Mesenteric fat pad (tissue), 1 donor: ENCODE results near the gene IFT80. TPM values are rescaled to one million over a fixed set of nuclear protein-coding genes. Genes with fewer than 3 reads are reported as not detected.
"Not testable (repeated sequence)": the region's sequence is repeated elsewhere in the genome, so short reads cannot be mapped to it uniquely, and the experiment has no call there.

Source experiments
- DNase-seq: peaks from one replicate; pipeline ENCODE4 v3.0.0-alpha.2; 2020; ENCODE audit warnings: low spot score
- total RNA-seq: library from RNA; stranded (reverse); fragmentation: NEBNext Ultra II Directional; extraction: Animal tissue kit (Norgen Biotek cat#: 25700); gene quantifications from one replicate; pipeline ENCODE4 v1.2.1, GENCODE V29; 2021
- donor health status: DM: yes; HTN: yes; CAD: no.

The IFT80 gene
- total RNA-seq, 1 donor from 2014 or later = 11.1 TPM

DNA sequence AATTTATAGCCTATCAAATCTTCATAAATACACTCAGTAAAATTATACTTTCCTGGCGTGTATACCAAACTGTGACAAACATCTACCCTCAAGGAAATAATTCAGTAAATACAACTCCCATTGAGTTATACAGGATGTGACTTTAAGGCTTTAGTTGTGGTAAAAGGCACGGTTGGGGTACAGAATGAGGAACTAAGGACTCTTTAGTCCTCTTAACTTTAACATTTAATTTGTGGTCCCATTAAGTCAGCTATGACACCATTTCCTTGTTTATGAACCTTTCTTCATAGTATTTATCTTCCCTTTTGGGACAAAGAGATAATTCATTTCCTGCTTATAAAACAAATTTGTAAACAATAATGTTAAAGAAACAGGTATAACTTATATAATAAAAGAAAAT, 30.2 kb downstream of the IFT80 start:
- no peak for DNase-seq

DNA sequence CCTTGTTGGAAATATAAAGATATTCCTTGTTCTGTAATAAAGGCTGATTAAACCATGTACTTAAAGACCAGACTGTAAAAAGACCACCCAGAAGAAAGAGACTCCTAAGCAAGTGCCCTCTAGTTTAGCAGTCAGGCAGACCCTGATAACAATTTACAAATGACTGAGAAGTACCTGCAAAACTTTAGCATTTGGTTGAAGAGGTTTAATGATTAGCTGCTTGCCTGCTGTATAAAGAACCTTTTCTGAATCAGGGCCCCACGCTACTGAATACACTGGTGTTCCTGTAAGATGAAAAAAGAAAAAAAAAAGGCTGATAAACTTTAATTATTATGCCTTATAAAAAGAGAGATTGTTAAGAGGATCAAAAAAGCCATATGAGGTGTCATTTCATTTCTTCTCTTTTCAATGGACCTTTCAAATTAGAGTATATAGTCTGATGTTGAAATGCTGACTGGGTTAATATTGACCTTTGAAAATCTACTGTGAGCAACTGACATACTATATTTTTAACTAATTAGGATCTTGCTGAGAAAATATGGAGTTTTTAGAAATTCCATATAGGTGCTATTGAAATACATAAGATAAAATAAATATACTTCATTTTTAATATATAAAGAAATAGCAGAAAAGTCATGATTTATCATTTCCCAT, 33.0 kb downstream of the IFT80 start:
- no peak for DNase-seq

DNA sequence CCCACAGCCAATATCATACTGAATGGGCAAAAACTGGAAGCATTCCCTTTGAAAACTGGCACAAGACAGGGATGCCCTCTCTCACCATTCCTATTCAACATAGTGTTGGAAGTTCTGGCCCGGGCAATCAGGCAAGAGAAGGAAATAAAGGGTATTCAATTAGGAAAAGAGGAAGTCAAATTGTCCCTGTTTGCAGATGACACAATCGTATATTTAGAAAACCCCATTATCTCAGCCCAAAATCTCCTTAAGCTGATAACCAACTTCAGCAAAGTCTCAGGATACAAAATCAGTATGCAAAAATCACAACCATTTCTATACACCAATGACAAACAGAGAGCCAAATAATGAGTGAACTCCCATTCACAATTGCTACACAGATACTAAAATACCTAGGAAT, 36.1 kb downstream of the IFT80 start:
- not testable (repeated sequence) for DNase-seq

DNA sequence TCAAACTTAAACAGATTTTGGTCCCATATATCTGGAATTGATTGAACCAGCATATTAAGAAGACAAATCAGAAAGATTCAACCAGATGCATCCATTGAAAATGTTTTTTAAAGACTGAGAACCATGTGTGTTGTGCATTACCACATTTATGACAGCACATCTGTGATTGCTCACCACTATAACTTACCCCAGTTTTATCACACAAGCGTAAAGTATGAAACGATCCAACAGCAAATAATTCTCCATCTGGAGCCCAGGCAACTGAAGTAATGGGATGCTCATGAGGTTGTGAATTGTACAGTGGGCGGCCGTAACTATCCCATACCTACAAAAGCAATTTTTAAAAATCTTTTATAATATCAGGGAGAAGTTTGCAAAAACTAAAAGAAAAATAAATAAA, 43.2 kb downstream of the IFT80 start:
- DNase-seq = no peak

DNA sequence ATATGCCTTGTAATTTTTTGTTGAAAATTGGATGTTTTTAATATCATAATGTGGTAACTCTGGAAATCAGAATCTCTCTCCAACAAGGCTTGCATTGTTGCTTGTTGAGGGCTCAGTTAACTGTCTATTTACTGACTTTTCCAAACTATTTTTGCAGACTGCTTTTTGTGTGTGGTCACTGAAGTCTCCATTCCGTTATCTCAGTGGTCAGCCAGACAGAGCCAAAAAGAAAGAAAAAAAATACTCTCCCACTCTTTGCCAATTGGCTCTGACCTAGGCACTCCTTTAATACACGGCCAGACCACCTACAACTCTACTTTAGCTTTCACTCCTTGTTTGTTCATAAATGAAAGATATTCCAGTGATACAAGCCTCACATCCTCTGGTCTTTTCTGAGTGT, 52.5 kb downstream of the IFT80 start:
- DNase-seq = no peak

DNA sequence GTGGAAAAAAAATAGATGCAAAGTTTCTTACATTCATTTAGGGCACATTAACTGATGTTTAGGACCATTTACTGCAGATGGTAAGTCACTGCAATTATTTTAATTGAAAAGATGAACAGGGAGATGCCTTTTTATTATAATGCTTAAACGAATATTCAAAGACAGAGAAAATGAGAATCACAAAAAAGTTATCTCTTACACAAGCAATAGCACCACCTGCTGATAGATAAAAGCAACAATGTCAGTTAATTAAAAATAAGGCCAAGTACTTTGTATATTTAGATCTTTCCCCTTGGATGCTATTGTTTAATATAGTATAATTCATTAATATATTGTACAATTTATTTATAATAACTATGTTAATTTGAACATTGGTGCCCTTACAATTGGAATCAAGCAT, 55.9 kb downstream of the IFT80 start:
- DNase-seq = no peak

DNA sequence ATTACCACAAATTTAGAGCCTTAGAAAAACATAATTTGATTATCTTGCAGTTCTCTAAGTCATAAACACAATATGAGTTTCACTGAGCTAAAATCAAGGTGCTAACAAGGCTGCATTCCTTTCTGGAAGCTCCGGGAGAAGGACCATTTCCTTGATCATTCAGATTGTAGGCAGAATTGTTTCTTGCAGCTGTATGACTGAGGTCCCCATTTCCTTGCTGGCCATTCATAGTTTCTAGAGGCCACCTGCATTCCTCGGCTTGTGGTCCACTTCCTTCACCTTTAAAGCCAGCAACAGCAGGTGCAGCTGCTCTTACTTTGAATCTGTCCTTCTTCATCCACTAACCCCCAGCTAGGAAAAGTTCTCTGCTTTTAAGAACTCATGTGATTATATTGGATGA, 58.7 kb downstream of the IFT80 start:
- DNase-seq = no peak

DNA sequence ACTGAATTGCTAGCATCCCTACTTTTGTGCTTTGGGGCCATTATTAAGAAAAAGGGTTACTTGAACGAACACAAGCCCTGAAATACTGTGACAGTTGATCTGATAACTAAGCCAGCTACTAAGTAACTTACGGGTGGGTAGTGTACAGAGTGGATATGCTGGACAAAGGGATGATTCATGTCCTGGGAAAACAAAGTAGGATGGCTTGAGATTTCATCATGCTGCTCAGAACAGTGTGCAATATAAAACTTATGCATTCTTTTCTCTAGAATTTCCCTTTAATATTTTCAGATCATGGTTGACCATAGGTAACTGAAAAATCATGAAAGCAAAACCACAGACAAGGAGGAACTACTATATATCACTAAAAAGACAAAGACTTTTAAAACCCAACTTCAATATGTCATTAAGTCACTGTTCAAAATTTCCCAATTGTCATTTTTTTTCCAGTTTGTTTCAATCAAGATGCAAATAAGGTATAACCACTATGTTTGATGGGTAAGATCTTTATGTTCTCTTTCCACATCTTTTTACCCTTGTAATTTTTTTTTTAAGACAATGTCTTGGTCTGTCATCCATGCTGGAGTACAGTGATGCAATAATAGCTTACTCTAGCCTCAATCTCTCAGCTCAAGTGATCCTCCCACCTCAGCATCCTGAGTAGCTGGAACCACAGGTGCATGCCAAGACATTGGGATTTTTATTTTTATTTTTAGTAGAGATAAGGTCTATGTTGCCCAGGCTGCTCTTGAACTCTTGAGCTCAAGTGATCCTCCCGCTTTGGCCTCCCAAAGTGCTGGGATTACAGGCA, 67.7 kb downstream of the IFT80 start:
- DNase-seq = no peak

DNA sequence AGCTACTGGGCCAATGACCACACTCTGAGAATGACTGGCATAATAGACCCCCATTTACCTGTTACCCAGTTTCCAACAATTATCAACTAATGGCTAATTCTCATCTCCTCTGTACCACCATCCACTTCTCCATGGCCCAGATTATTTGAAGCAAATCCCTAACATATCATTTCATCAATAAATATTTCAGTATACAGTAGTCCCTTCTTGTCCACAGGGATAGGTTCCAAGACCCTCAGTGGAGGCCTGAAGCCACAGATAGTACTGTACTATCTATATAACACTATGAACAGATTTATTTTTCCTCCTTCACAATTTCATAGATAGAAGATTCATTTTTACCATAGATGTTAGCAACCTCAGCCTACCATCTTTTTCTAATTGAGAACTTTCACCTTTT, 68.3 kb downstream of the IFT80 start:
- no peak for DNase-seq

DNA sequence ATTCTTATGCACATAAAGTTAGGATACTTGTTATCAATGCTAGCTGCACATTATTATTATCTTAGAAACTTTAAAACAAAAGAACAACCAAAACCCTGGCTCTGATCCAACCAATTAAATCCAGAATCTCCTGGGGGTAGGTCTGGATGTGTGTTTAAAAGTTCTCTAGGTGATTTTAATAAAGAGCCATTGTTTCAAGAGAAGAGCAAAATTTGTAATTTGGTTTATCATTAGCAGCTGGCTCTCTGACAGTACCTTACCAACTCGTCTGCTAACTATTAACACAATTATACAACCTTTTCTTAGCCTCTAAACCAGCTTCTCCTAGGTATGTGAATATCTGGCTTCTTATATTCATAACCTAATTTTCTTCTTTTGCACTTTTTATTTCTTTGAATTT, 68.9 kb downstream of the IFT80 start:
- DNase-seq = no peak

DNA sequence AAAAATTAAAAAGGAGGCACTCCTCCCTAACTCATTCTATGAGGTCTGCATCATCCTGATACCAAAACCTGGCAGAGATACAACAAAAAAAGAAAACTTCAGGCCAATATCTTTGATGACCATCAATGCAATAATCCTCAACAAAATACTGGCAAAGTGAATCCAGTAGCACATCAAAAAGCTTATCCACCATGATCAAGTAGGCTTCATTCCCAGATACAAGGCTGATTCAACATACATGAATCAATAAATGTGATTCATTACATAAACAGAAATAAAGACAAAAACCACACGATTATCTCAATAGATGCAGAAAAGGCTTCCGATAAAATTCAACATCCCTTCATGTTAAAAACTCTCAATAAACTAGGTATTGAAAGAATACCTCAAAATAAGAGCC, 72.7 kb downstream of the IFT80 start:
- DNase-seq = not testable (repeated sequence)

DNA sequence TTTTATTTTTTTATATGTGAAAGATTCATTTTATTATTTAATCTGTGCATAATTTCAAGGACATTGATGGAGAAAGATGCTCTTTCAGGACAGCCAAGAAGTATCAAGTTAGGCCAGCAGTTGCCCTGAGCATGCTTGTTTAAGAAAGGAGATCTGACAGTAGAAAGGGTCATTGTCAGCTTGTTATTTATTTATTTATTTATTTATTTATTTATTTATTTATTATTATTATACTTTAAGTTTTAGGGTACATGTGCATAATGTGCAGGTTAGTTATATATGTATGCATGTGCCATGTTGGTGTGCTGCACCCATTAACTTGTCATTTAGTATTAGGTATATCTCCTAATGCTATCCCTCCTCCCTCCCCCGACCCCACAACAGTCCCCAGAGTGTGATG, 77.2 kb downstream of the IFT80 start:
- DNase-seq = not testable (repeated sequence)

DNA sequence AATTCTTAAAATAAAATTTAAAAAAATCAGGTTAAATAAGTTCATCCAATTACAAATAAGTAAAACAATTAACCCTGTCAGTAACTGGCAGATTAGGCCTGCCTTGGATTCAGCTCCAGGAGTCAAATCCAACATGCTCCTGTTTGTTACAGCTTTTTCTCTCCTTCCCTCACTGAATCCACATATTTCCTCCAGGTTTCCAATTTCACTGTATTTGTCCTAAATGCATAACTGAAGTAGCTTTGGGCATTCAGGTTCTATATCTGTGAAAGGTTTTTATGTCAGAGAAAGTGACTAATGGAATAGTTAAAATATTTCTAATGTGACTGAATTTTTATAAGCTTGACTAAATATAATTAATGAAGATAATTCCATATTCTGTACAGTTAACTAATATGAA, 79.7 kb downstream of the IFT80 start:
- no peak for DNase-seq

DNA sequence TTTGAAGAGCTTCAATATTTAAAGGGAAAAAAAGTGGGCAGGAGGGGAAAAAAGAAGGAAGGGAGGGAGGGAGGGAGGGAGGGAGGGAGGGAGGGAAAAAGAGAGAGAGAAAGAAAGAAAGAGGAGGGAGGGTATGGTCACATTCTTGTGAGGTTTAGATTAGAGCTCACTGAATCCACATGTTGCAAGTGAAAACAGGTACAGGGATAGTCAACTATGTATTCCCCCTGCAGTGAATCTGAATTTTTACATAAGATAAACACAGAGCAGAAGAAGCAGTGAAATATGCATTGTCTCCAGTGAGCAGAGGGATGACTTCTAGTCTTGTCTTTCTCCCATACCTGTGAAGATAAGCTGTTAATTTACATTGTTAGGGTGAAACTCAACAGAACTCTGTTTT, 84.0 kb downstream of the IFT80 start:
- no peak for DNase-seq

DNA sequence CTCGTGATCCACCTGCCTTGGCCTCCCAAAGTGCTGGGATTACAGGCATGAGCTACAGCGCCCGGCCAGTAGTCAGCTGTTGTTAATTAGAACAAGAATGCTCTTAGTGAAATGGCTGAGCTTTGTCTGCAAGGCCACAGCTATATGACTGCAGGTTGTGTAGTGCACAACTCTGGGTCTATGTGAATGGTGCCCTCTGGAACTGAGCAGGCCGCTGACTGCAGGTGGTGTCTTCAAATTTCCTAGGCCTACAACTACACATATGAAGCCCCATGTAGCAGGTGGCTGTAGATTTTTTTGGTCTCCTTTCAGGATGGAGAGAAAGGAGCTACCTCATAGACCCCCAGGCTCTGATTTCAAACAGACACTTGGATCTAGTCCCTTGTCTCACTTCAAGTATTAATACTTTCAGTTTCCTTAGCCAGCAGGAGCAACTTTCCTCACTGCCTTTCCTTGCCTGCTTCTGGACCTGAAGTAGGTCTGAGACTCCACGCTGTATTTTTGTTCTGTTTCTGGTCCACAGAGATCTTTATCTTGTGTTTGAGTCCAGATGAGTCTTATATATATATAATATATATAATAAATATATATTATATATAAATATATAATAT, 86.9 kb downstream of the IFT80 start:
- DNase-seq = no peak

DNA sequence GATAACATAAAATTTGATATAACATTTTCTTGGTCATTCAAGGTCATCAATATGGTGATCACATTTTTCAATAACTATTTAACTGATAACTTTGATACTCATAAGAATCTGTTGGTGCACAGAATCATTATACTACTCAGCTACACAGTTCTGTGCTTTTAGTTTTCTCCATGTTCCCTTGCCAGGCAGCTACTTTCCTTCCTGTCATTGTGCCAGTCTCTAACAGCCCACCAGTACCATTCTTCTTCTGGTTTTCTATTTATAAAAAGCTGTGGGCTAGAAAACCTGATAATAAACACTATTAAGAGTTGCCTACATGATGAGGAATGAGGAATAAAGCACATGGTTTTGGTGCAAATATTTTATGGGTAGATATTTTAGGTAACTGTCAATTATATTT, 96.2 kb downstream of the IFT80 start:
- DNase-seq = no peak

DNA sequence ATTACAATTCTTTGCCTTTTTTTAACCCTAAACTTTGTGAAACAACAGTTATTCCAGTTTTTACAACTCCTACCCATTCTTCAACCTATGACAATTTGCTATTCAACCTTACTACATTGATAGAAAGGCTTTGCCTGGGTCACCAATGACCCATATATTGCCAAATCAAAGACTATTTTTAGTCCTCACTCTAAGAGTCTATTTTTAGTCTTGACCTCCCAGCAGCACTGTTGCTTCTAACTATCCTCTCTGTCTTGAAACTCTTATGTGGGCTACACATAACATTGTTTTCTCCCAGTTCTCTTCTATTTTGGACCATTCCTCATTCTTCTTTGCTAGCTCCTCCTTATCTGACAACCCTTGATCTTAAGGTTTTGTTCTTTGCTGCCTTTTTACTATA, 102.4 kb downstream of the IFT80 start:
- DNase-seq = no peak

DNA sequence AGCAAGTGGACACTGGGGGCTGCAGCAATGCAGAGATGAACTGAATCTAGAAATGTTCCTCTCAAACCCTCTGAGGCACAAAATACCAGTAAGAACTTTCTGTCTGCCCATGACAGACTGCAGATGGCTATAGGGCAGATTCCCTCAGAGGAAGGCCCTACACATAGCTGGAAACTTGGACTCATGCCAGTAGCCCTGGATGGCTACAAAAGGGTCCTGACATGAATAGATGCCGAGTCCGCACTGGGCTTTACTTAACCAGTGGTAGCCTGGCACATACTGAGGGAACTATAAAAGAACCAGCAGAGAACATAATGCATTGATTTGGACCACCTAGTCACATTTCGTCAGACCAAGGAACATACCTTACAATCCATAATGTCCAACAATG, 107.1 kb downstream of the IFT80 start:
- no peak for DNase-seq

DNA sequence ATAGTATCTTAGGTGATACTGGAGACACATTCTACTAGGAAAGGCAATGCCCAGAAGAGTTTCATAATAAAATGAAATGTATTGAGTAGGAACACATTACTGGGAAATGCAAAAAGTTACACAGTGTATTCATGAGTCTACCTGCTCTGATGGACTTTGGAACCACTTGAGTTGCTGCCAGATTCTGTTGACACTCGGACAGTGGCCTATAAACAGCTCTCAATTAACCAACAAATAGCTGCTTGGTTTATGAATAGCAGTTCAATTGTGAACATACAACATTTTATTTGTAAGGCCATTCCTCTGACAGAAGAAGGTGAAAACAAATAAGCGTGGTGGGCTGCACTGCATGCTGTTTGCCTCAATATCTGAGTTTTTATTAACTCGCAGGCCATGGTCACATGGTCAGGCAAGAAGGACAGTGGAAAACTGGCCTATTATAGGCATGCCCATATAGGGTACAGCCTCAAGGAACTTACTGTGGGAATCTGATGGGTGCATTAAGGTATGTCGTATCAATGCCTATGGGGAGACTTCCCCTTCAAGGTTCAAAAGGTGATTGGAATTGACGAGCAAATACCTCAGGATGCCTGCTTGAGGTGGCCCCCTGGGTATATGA, 107.6 kb downstream of the IFT80 start:
- DNase-seq = no peak

DNA sequence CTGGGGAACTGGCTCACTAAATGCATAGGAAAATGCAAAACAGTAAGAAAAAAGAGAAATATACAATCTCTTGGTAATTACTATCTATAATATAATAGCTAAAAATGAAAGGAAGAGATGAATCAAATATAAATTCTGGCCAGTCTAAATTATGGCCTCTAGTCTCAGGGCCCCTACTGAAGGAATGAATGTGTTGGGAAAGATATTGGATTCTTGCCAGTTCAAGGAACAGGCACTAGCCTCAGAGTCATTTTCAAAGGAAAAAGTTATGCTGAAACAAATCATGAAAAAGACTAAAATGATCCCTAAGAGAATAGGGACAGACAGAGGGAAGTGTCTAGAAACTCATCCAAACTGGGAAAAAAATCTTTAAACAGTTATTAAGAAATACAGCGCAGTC, 111.4 kb downstream of the IFT80 start:
- no peak for DNase-seq

DNA sequence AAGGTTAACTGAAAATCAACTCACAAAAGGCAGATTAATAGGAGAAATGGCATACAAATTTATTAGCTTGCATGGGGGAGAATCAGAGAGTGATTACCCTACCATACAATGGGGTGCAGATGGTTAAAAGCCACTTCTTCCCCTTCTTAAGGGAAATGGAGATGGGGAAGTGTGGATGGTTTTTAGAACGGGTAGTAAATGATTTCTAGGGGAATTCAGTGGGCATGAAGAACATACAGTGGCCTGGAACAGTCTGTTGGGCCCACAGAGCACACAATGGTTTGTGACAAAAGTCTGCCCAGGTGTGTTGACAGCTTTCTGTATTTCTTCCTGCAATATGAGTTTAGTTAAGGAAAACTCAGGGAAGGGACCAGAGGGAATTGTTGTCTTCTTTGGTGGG, 112.8 kb downstream of the IFT80 start:
- DNase-seq = no peak

DNA sequence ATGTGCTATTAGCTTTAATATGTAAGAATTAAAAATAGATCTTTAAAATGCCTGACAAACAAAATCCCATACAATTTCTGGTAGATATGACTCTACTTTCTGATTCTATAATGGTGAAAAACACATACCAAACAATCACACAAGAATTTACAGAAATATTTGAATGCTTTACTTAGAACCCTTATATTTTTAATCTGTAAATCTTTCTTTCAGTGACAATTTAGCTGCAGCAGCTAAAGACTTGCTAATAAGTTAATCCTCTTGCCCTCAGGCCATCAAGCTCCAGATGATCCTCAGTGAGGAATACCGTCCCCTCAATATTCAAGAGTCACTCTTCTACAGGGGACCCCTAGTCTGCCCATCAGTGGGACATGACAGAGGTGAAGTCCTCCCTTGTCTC, 118.2 kb downstream of the IFT80 start:
- no peak for DNase-seq
